Heart left ventricle (tissue), 16 donors: Measurements from ENCODE around the gene GDAP1L1. TPM values are rescaled to one million over a fixed set of nuclear protein-coding genes. Genes with fewer than 3 reads are reported as not detected.
A peak's percentile ranks its signal among the peaks of the same experiment; 100 is the strongest.
"Not testable (repeated sequence)": the region's sequence is repeated elsewhere in the genome, so short reads cannot be mapped to it uniquely, and the experiment has no call there.

ENCODE experiments used
- ATAC-seq, 4 donors: fragments of 200-7000 bp; cut with Tn5 transposase; one replicate each; pipeline ENCODE4 v1.9.1; 2020 to 2022; ENCODE audit warnings: moderate library complexity in 4 of 4, mild to moderate bottlenecking in 3 of 4, moderate number of reproducible peaks in 1 of 4
- DNase-seq, 5 donors: peaks; one replicate each; pipeline ENCODE4 v3.0.0-alpha.2; 2020
- H3K27ac ChIP-seq, 12 donors: fragments of 200-600 bp; sonication (generic) in 4 of 12; one replicate each; pipeline versions ENCODE4 v1.5.0 to v1.8.0; 2016 to 2022; ENCODE audit warnings: mild to moderate bottlenecking in 2 of 12
- H3K27me3 ChIP-seq, 9 donors: fragments of 200-600 bp; sonication (generic) in 2 of 9; one replicate each; pipeline versions ENCODE4 v1.5.1 to v1.8.0; 2016 to 2022; ENCODE audit warnings: mild to moderate bottlenecking in 3 of 9
- H3K36me3 ChIP-seq, 9 donors: fragments of 200-600 bp; sonication (generic) in 2 of 9; one replicate each; pipeline versions ENCODE4 v1.5.0 to v1.8.0; 2018 to 2022; ENCODE audit warnings: mild to moderate bottlenecking in 2 of 9
- H3K4me1 ChIP-seq, 12 donors: fragments of 200-600 bp; sonication (generic) in 4 of 12; one replicate each; pipeline versions ENCODE4 v1.5.0 to v1.8.0; 2016 to 2022; ENCODE audit warnings: mild to moderate bottlenecking in 3 of 12
- H3K4me3 ChIP-seq, 12 donors: fragments of 200-600 bp; sonication (generic) in 4 of 12; one replicate each; pipeline versions ENCODE4 v1.5.0 to v1.8.0; 2017 to 2022; ENCODE audit warnings: mild to moderate bottlenecking in 9 of 12, moderate library complexity in 4 of 12
- H3K9me3 ChIP-seq, 12 donors: fragments of 200-600 bp; sonication (generic) in 4 of 12; one replicate each; pipeline versions ENCODE4 v1.5.0 to v1.8.0; 2016 to 2022; ENCODE audit warnings: mild to moderate bottlenecking in 1 of 12
- POLR2A ChIP-seq, 2 donors: fragments of 450-650 bp; IDR thresholded peaks; one replicate each; pipeline ENCODE4 v1.6.1; 2017; ENCODE audit warnings: antibody characterized with exemption in 2 of 2, mild to moderate bottlenecking in 2 of 2, moderate library complexity in 2 of 2
- WGBS, 4 donors: extraction: QIAGEN DNeasy Blood & Tissue Kit in 2 of 4; methylation state at CpG; one replicate each; pipeline versions ENCODE4 v1.1.5 to v1.1.7; 2013 to 2018; 5-methylcytosine and 5-hydroxymethylcytosine counted together
- intact Hi-C, 10 donors: fragments of 100-400 bp; cut with DNase I; formaldehyde crosslinking; loops; one replicate each; pipeline versions ENCODE4 v1.11.1 to v1.14.2; 2022
- polyA plus RNA-seq, 2 donors: library from polyadenylated mRNA; stranded (reverse); fragments of 200-250 nt; gene quantifications; one replicate each; pipeline ENCODE4 v1.2.3, GENCODE V29; 2013
- total RNA-seq, 9 donors: library from RNA; depleted of rRNA in 2 of 9; stranded (reverse); fragments of >200 nt in 2 of 9; fragmentation: NEBNext Ultra II Directional in 3 of 9; extraction: Animal tissue kit (Norgen Biotek cat#: 25700) in 3 of 9; gene quantifications; one replicate each; pipeline versions ENCODE4 v1.1.0 to v1.2.4, GENCODE V29; 2016 to 2023
- TF ChIP-seq, protein P1 (sequence below), 12 donors: fragments of 200-600 bp; sonication (generic) in 4 of 12; IDR thresholded peaks; one replicate each; pipeline versions ENCODE4 v1.5.0 to v1.8.0; 2018 to 2022; ENCODE audit warnings: antibody characterized with exemption in 12 of 12, mild to moderate bottlenecking in 5 of 12
- donor health status: ischemic (EF 13 %, LVEDD 7.1; RV severe dilation, severe dysfunction).
- donor health status: healthy with polysubstance abuse.
- donor health status: DM: no; HTN: yes; CAD: no.
- donor health status: DM: no; HTN: no; CAD: no.
- donor health status: ischemic (EF 25% LVEDD 6.9; RV normal size, moderate dysfunction).
- donor health status: ischemic (EF 25% LVEDD 5.7; RV mildly dilated, moderate dysfunction).
- donor health status: healthy.
- donor health status: DM: yes; HTN: yes; CAD: no.
- donor health status: ischemic (EF 35%, LVEDD 5.7; RV mildly dilated, moderate dysfunction).
- donor health status: nonischemic (EF 11% LVEDD 7.7; RV severe dilation, severe dysfunction).
- donor health status: DM: yes; HTN: yes; CAD: no.
- donor health status: PGD.
- donor health status: ischemic (EF 29% LVEDD 5.4; RV normal size, mild dysfunction).
- donor health status: nonischemic (EF 23%, LVEDD 6.1; RV moderate dilation, normal function).

GDAP1L1 gene
- total and polyA plus RNA-seq, 11 donors = 0.12 to 0.67 (median 0.35) TPM; not detected in 2

- 94 to 98% (median 95%) methylated on average over 2 of the region's 2 CpGs for WGBS, 4 donors
- Histone ChIP-seq H3K4me3 (no peak overlapping the region), H3K36me3 (no peaks in the 10 kb centered on the region), H3K27me3 (peaks cover 0 to 5% (median 0%) of the 10 kb centered on the region in 9 donors), H3K9me3 (peaks cover 0 to 3% (median 0%) of the 10 kb centered on the region in 12 donors), H3K4me1 (no peaks in the 10 kb centered on the region), H3K27ac (no peak overlapping the region)
- DNase-seq (no peak), ATAC-seq (no peak)
- TF ChIP-seq, protein P1, sequence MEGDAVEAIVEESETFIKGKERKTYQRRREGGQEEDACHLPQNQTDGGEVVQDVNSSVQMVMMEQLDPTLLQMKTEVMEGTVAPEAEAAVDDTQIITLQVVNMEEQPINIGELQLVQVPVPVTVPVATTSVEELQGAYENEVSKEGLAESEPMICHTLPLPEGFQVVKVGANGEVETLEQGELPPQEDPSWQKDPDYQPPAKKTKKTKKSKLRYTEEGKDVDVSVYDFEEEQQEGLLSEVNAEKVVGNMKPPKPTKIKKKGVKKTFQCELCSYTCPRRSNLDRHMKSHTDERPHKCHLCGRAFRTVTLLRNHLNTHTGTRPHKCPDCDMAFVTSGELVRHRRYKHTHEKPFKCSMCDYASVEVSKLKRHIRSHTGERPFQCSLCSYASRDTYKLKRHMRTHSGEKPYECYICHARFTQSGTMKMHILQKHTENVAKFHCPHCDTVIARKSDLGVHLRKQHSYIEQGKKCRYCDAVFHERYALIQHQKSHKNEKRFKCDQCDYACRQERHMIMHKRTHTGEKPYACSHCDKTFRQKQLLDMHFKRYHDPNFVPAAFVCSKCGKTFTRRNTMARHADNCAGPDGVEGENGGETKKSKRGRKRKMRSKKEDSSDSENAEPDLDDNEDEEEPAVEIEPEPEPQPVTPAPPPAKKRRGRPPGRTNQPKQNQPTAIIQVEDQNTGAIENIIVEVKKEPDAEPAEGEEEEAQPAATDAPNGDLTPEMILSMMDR (IDR thresholded peaks at IDR 0.05) = no peak
- no peak for TF ChIP-seq POLR2A (IDR thresholded peaks at IDR 0.05)
- intact Hi-C loops = loop anchor here in 6 of 10 donors (5.0 to 10.0 kb wide), 6 partner anchors 52 to 295 kb away; no protein-coding TSS in a partner anchor
Measured at GRCh38 chr20:44319839-44320422, 72.8 kb downstream of the GDAP1L1 start.

GRCh38 chr20:44324343-44324742 is 77.2 kb downstream of the GDAP1L1 start:
- no peak for TF ChIP-seq POLR2A (IDR thresholded peaks at IDR 0.05)
- TF ChIP-seq, protein P1 (IDR thresholded peaks at IDR 0.05) = no peak
- H3K9me3 ChIP-seq = peaks cover 0 to 3% (median 0%) of the 10 kb centered on the region in 12 donors
- WGBS, 4 donors = 0 to 23% (median 11%) methylated on average over 1 of the region's 1 CpG
- ATAC-seq (peak in 1 of 4 donors; percentile 48), DNase-seq (no peak)
- H3K4me1 ChIP-seq = peaks cover 0 to 7% (median 0%) of the 10 kb centered on the region in 12 donors
- H3K36me3 ChIP-seq = no peaks in the 10 kb centered on the region
- H3K27me3 ChIP-seq = peaks cover 0 to 16% (median 0%) of the 10 kb centered on the region in 9 donors
- intact Hi-C loops = loop anchor here in 1 of 10 donors (5.0 kb wide), 1 partner anchor 48 kb away; no protein-coding TSS in a partner anchor
- no peak overlapping the region for H3K4me3 ChIP-seq
- no peak overlapping the region for H3K27ac ChIP-seq

DNA sequence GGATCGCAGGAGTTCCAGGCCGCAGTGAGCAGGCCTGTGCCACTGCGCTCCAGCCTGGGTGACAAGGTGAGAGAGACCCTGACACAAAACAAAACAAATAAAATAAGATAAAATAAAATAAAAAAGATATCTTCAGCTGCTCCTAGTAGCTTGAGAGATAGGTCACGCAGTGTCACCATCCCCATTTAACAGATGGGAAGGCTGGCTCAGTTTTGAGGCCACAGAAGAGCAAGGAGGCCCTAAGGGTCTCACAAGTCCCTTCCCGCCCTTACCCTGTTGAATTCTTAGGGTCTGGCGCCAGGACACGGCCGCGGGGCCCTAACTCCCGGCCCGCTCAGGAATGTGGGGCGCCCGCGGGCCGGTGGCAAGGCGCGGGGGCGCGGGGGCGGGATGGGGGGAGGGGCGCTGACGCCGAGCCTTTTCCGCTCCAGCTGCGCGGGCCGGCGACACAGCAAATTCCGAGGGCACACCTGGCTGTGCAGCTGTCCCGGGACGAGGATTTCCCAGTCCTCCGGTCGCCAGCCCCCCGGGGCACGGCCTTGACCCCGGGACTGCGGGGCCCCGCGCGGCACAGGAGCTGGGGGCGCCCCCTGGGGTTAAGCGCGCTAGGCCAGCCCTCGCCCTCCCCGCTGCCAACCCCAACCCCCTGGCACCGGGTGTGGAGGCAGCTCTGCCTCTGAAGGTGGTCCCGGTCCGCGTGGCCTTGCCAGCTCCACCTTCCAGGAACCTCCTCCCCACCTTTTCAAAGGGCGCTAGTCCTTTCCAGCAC is 79.5 kb downstream of the GDAP1L1 start:
- Histone ChIP-seq H3K27ac (no peak overlapping the region), H3K27me3 (peaks cover 0 to 16% (median 0%) of the 10 kb centered on the region in 9 donors), H3K4me1 (peaks cover 0 to 7% (median 0%) of the 10 kb centered on the region in 12 donors), H3K4me3 (peak overlapping the region in 11 of 12 donors; percentile 27 to 52 (median 47)), H3K9me3 (no peaks in the 10 kb centered on the region), H3K36me3 (no peaks in the 10 kb centered on the region)
- peak in 3 of 4 donors; percentile 20 to 50 (median 44) for ATAC-seq
- no peak for DNase-seq
- 14 to 34% (median 20%) methylated on average over 16 to 50 of the region's 50 CpGs for WGBS, 4 donors
- TF ChIP-seq, protein P1 (IDR thresholded peaks at IDR 0.05) = no peak
- no peak for TF ChIP-seq POLR2A (IDR thresholded peaks at IDR 0.05)
- intact Hi-C loops = no loop called here

- intact Hi-C loops = not testable (repeated sequence)
Measured at GRCh38 chr20:44327748-44328147, 80.6 kb downstream of the GDAP1L1 start.

More at GRCh38 chr20:44327748-44328147, 80.6 kb downstream of the GDAP1L1 start:
- 89 to 91% (median 91%) methylated on average over 7 of the region's 7 CpGs for WGBS, 4 donors
- H3K27me3 ChIP-seq = peaks cover 0 to 16% (median 0%) of the 10 kb centered on the region in 9 donors
- not testable (repeated sequence) for H3K4me1 ChIP-seq, ATAC-seq, DNase-seq, H3K9me3 ChIP-seq, H3K4me3 ChIP-seq, H3K27ac ChIP-seq, H3K36me3 ChIP-seq
